Activated naive CD4-positive, alpha-beta T cell treated with anti-CD3 and anti-CD28 coated beads, Interleukin-2, amount 10 ng/mL, durations not matched to agents 7 days and 5 days (primary cell): ENCODE data around the gene PRKCZ.
"Not testable (repeated sequence)": the region's sequence is repeated elsewhere in the genome, so short reads cannot be mapped to it uniquely, and the experiment has no call there.

ENCODE experiments used
- CTCF ChIA-PET: fragments of 350-600 bp; sonication (Branson Sonifier 250); formaldehyde crosslinking; loops from one replicate; lab custom pipeline; 2021; ENCODE audit warnings: antibody characterized with exemption; lab: Charles Lee
- DNase-seq: peaks from one replicate; pipeline ENCODE4 v3.0.0-alpha.2; 2020
- H3K27ac Mint-ChIP-seq: one replicate; pipeline ENCODE4 v1.8.0; 2021; ENCODE audit warnings: mild to moderate bottlenecking, moderate library complexity, mixed read lengths
- H3K27me3 Mint-ChIP-seq: one replicate; pipeline ENCODE4 v1.8.0; 2021; ENCODE audit warnings: mild to moderate bottlenecking, mixed read lengths
- H3K36me3 Mint-ChIP-seq: one replicate; pipeline ENCODE4 v1.8.0; 2021; ENCODE audit warnings: mixed read lengths
- H3K4me1 Mint-ChIP-seq: one replicate; pipeline ENCODE4 v1.8.0; 2021; ENCODE audit warnings: mixed read lengths
- H3K4me3 Mint-ChIP-seq: one replicate; pipeline ENCODE4 v1.8.0; 2021; ENCODE audit warnings: mild to moderate bottlenecking, moderate library complexity, mixed read lengths
- H3K9me3 Mint-ChIP-seq: one replicate; pipeline ENCODE4 v1.8.0; 2021; ENCODE audit warnings: mixed read lengths

Gene PRKCZ

DNA sequence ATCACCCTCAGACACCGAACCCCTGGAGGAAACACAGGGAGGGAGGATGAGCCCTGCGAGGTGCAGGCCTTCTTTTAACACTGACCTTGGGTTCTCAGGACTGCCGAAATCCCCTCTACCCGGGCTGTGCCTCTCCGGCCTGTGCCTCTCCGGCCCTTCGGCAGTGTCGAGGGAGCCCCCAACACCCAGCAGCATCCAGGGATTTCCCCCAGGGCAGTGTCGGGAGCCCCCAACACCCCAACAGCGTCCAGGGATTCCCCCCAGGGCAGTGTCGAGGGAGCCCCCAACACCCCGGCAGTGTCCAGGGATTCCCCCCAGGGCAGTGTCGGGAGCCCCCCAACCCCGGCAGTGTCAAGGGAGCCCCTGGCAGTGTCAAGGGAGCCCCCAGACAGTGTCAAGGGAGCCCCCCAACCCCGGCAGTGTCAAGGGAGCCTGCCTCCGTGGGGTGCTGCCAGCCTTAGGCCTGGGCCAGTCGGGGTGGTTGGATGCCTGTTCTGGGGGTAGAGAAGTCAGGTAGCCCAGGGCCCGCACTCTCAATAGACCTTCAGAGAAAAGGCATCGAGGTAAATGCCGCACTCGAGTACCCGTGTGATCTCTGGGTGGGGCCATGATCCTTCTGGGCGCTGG is 57.5 kb downstream of the PRKCZ start:
- CTCF ChIA-PET, result no interaction called here
- H3K4me1 Mint-ChIP-seq, result no peaks in the 10 kb centered on the region
- H3K27ac Mint-ChIP-seq, result no peak overlapping the region
- H3K27me3 Mint-ChIP-seq, result no peaks in the 10 kb centered on the region
- H3K9me3 Mint-ChIP-seq, result no peaks in the 10 kb centered on the region
- no peaks in the 10 kb centered on the region for H3K36me3 Mint-ChIP-seq
- DNase-seq, result no peak
- no peak overlapping the region for H3K4me3 Mint-ChIP-seq

- H3K4me1 Mint-ChIP-seq, result no peaks in the 10 kb centered on the region
- no peaks in the 10 kb centered on the region for H3K36me3 Mint-ChIP-seq
- H3K9me3 Mint-ChIP-seq, result no peaks in the 10 kb centered on the region
- H3K4me3 Mint-ChIP-seq, result no peak overlapping the region
- no peak for DNase-seq
- CTCF ChIA-PET, result interaction anchor here (0.8 to 1.8 kb wide), 2 partner anchors 32 to 66 kb away, joined by 3 to 6 read pairs; no protein-coding TSS in a partner anchor
- peaks cover 3% of the 10 kb centered on the region for H3K27me3 Mint-ChIP-seq
- no peak overlapping the region for H3K27ac Mint-ChIP-seq
These were observed 58.1 kb downstream of the PRKCZ start for GRCh38 chr1:2108213-2108876.

GRCh38 chr1:2108877-2109580 is 58.8 kb downstream of the PRKCZ start:
- Mint-ChIP-seq H3K4me1 (no peaks in the 10 kb centered on the region), H3K4me3 (no peak overlapping the region), H3K36me3 (no peaks in the 10 kb centered on the region), H3K27me3 (peaks cover 9% of the 10 kb centered on the region), H3K27ac (no peak overlapping the region), H3K9me3 (no peaks in the 10 kb centered on the region)
- DNase-seq, result no peak
- CTCF ChIA-PET, result interaction anchor here (0.8 to 1.8 kb wide), 2 partner anchors 31 to 66 kb away, joined by 3 to 6 read pairs; no protein-coding TSS in a partner anchor

DNA sequence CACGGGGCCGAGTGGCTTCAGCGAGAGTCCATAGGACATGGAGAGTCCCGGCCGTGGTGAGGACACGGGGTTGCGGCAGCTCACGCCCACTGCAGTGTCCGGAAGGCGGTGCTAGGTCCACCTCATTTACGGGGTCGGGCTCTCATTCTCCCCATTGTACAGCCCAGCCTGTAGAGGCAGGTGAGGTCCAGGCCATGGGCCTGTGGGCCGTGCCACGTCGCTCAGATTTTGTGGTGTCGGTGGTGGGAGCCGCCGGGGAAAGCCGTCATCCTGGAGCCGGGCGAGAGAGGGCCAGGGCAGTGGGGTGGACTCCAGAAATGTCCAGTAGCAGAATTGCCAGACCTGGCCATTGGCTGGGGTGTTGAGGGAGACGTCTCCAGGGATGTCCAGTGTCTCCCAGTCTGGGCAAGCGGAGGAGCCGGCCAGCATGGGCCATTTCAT is 59.4 kb downstream of the PRKCZ start:
- Mint-ChIP-seq H3K27me3 (peaks cover 9% of the 10 kb centered on the region), H3K36me3 (no peaks in the 10 kb centered on the region), H3K27ac (no peak overlapping the region), H3K9me3 (no peaks in the 10 kb centered on the region), H3K4me3 (no peak overlapping the region), H3K4me1 (no peaks in the 10 kb centered on the region)
- CTCF ChIA-PET, result interaction anchor here (1.8 kb wide), 1 partner anchor 30 kb away, joined by 6 read pairs; no protein-coding TSS in a partner anchor
- no peak for DNase-seq

DNA sequence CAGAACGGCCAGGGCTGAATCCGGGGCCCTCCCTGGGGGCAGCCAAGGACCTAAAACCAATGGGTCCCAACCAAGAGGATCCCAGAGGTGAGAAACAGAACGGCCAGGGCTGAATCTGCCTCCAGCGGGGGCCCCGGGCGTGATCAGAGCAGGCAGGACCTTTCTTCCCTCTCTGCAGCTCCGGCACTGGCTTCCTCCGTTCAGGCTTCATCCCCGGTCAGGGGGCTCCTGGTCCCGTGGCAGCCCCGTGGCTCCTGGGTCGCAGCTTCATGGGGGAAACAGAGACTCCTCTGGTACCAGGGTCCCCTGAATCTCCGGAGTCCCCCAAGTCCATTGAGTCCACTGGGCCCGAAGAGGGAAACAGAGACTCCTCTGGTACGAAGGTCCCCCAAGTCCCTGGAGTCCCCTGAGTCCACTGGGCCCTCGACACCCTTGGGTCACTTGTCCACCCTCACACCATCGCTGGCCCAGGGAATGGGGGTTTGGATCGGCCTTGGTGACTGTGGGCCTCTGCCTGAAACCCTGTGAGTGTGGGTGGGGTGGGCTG is 60.1 kb downstream of the PRKCZ start:
- Mint-ChIP-seq H3K4me1 (peaks cover 3% of the 10 kb centered on the region), H3K27me3 (peaks cover 13% of the 10 kb centered on the region), H3K27ac (no peak overlapping the region), H3K4me3 (no peak overlapping the region), H3K36me3 (no peaks in the 10 kb centered on the region), H3K9me3 (no peaks in the 10 kb centered on the region)
- CTCF ChIA-PET, result no interaction called here
- no peak for DNase-seq

GRCh38 chr1:2110738-2111673 is 60.8 kb downstream of the PRKCZ start:
- Mint-ChIP-seq H3K27me3 (peaks cover 17% of the 10 kb centered on the region), H3K27ac (no peak overlapping the region), H3K36me3 (no peaks in the 10 kb centered on the region), H3K9me3 (no peaks in the 10 kb centered on the region), H3K4me1 (peaks cover 11% of the 10 kb centered on the region), H3K4me3 (no peak overlapping the region)
- no peak for DNase-seq
- CTCF ChIA-PET, result interaction anchor here (1.0 kb wide), 1 partner anchor 28 kb away, joined by 5 read pairs; no protein-coding TSS in a partner anchor

DNA sequence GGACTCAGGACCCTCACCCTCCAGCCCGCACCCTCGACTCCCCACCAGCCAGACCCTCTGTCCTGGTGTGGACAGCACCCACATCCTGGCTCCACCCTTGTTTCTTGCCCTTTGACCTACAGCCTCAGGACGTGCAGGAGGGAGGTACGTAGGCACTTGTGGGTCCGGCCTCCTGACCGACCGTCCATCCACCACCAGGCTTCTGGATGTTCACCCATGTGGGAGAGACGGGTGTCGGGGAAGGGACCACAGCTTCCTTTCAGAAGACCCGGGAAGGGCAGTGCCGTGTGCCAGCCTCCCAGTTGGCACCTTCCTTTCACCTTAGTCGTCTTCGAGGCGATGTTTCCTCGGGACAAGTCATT is 61.4 kb downstream of the PRKCZ start:
- Mint-ChIP-seq H3K9me3 (no peaks in the 10 kb centered on the region), H3K36me3 (no peaks in the 10 kb centered on the region), H3K4me3 (no peak overlapping the region), H3K4me1 (peaks cover 15% of the 10 kb centered on the region), H3K27me3 (peaks cover 21% of the 10 kb centered on the region), H3K27ac (no peak overlapping the region)
- DNase-seq, result no peak
- CTCF ChIA-PET, result interaction anchor here (1.0 kb wide), 1 partner anchor 28 kb away, joined by 5 read pairs; no protein-coding TSS in a partner anchor

- no peak overlapping the region for H3K27ac Mint-ChIP-seq
- H3K9me3 Mint-ChIP-seq, result no peaks in the 10 kb centered on the region
- peaks cover 21% of the 10 kb centered on the region for H3K27me3 Mint-ChIP-seq
- peaks cover 15% of the 10 kb centered on the region for H3K4me1 Mint-ChIP-seq
- CTCF ChIA-PET, result interaction anchor here (1.0 kb wide), 1 partner anchor 27 kb away, joined by 5 read pairs; no protein-coding TSS in a partner anchor
- no peak for DNase-seq
- H3K4me3 Mint-ChIP-seq, result no peak overlapping the region
- no peaks in the 10 kb centered on the region for H3K36me3 Mint-ChIP-seq
These were observed 62.1 kb downstream of the PRKCZ start for GRCh38 chr1:2112280-2112701.

DNA sequence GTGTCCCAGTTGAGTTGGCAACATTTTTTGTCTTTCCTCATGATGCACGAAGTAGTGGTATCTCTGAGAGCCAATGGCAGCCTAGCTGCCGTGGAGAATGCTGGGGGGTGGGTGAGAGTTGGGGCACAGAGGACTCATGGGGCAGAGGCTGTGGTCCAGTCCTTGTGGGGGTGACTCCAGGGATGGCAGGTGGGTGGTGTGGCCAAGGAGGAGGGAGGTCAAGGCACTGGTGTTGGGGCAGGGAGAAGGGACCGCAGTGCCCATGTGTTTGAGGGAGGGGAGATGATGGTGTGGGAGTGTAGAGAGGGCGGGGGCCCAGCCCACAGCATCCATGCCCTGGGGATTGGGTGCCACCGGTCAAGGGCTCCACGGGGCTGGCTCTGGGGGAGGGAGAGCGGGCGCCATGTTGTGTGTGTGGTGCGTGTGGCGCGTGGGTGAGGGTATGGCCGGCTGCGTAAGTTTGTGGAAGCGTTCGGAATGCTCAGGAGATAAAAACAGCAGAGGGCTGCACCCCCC is 63.5 kb downstream of the PRKCZ start:
- Mint-ChIP-seq H3K27me3 (peaks cover 21% of the 10 kb centered on the region), H3K36me3 (no peaks in the 10 kb centered on the region), H3K27ac (no peak overlapping the region), H3K9me3 (peaks cover 1% of the 10 kb centered on the region), H3K4me3 (no peak overlapping the region), H3K4me1 (peaks cover 15% of the 10 kb centered on the region)
- CTCF ChIA-PET, result no interaction called here
- no peak for DNase-seq

GRCh38 chr1:2114635-2115007 is 64.4 kb downstream of the PRKCZ start:
- H3K36me3 Mint-ChIP-seq, H3K9me3 Mint-ChIP-seq, H3K27ac Mint-ChIP-seq, H3K4me3 Mint-ChIP-seq, DNase-seq: not testable (repeated sequence)
- Mint-ChIP-seq H3K4me1 (peaks cover 17% of the 10 kb centered on the region), H3K27me3 (peaks cover 21% of the 10 kb centered on the region)
- CTCF ChIA-PET, result interaction anchor here (1.0 to 1.4 kb wide), 4 partner anchors 13 to 66 kb away, joined by 3 to 6 read pairs (median 3); no protein-coding TSS in a partner anchor

DNA sequence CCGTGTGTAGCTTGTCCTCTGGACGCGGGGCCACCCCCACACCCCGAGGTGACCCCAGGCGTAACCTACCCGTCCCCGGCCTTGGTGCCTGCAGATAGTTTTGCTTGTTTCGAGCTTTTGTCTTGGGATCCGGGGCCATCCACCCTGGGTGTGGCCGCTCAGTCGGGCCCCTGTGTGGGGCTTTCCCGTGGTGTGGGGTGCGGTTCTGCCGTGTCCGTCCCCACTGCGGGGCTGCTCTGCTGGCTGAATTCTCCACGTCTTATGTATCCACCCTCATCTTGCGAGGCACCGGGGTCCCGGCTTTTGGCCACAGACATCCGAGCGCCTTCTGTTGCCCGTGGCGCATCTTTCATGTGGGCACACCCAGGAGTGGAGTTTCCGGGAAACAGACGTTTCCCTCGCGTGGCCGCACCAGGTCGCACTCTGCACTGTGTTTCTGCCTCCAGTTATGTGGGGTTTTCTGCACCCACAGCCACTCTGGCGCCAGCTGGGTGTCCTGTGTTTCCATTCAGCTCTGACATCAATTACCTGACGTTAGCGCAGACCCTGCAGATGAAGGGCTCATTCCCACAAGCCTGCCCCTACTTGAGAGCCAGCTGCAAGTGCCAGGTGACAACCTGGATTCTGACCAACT is 64.9 kb downstream of the PRKCZ start:
- Mint-ChIP-seq H3K4me1 (peaks cover 17% of the 10 kb centered on the region), H3K27me3 (peaks cover 21% of the 10 kb centered on the region), H3K9me3 (peaks cover 6% of the 10 kb centered on the region), H3K4me3 (no peak overlapping the region), H3K27ac (peak overlapping the region; percentile 60), H3K36me3 (peaks cover 2% of the 10 kb centered on the region)
- CTCF ChIA-PET, result interaction anchor here (1.0 to 1.4 kb wide), 4 partner anchors 12 to 66 kb away, joined by 3 to 6 read pairs (median 3); no protein-coding TSS in a partner anchor
- DNase-seq, result peak; percentile 60

DNA sequence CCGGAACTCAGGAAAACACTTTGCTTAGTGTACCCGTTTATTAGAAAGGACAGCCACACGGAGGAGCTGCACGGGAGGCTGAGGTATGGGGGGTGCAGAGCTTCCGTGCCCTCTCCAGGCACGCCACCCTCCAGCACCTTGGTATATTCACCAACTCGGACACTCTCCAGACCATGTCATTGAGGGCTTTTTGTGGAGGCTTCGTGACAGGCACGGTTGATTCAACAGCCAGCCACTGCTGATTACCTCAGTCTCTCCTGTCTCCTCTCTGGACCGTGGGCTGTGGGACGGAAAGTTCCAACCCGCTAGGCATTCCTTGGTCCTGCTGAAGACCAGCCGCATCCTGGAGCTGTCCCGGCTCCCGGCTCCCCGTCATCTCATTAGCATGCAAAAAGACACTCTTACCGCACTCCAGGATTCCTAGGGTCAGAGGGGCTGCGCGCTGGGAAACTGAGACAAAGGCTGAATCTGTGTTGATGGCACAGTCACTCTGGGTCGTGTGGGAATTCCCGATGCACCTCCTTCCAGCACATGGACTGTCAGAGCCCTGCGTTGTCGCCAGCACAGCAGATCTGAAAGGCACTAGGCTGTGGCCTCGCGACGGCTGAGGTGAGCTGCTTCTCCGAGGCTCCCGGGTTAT is 65.6 kb downstream of the PRKCZ start:
- H3K4me3 Mint-ChIP-seq, result no peak overlapping the region
- H3K27me3 Mint-ChIP-seq, result peaks cover 21% of the 10 kb centered on the region
- peaks cover 17% of the 10 kb centered on the region for H3K4me1 Mint-ChIP-seq
- CTCF ChIA-PET, result interaction anchor here (1.0 to 1.4 kb wide), 4 partner anchors 11 to 67 kb away, joined by 3 to 6 read pairs (median 3); no protein-coding TSS in a partner anchor
- no peak overlapping the region for H3K27ac Mint-ChIP-seq
- peaks cover 6% of the 10 kb centered on the region for H3K9me3 Mint-ChIP-seq
- H3K36me3 Mint-ChIP-seq, result peaks cover 2% of the 10 kb centered on the region
- no peak for DNase-seq
